NCI-H524 (cell line): ENCODE measurements around the gene JMJD8.

Experiments used
- DNase-seq, 2 experiments: peaks; one replicate each; lab custom pipeline; 2025; lab: John Stamatoyannopoulos, UW

The JMJD8 gene

GRCh38 chr16:721765-722540, 37.8 kb upstream of the JMJD8 start:
- no peak for DNase-seq

GRCh38 chr16:720990-721764, 37.0 kb upstream of the JMJD8 start, which contains the start of gene ANTKMT:
Gene ANTKMT, plus strand, starts transcription at chr16:721146. Its CDS starts 129 bp downstream, at chr16:721275.
- DNase-seq = peak; percentile 53 to 86

GRCh38 chr16:720447-720989, 36.4 kb upstream of the JMJD8 start:
- peak; percentile 85 to 93 for DNase-seq

- DNase-seq = peak in 1 of 2 experiments; percentile 58
Observed at GRCh38 chr16:719815-720446, 35.8 kb upstream of the JMJD8 start.

- no peak for DNase-seq
Observed at GRCh38 chr16:718922-719321, 34.8 kb upstream of the JMJD8 start.

GRCh38 chr16:718389-718788, 34.3 kb upstream of the JMJD8 start:
- no peak for DNase-seq

- no peak for DNase-seq
Observed at GRCh38 chr16:717450-718245, 33.5 kb upstream of the JMJD8 start.

- DNase-seq = no peak
Observed at GRCh38 chr16:716768-717325, 32.7 kb upstream of the JMJD8 start.

GRCh38 chr16:716200-716568, 32.0 kb upstream of the JMJD8 start:
- no peak for DNase-seq

GRCh38 chr16:715477-716199, 31.5 kb upstream of the JMJD8 start:
- peak in 1 of 2 experiments; percentile 48 for DNase-seq

- DNase-seq = peak; percentile 75 to 80
Observed at GRCh38 chr16:714558-715476, 30.7 kb upstream of the JMJD8 start, which contains the start of gene METRN. Gene METRN, plus strand, starts transcription at chr16:715118. Its CDS starts 172 bp downstream, at chr16:715290.

- no peak for DNase-seq
Observed at GRCh38 chr16:714079-714478, 29.9 kb upstream of the JMJD8 start.

GRCh38 chr16:712740-713250, 28.7 kb upstream of the JMJD8 start:
- DNase-seq = peak in 1 of 2 experiments; percentile 58

- peak in 1 of 2 experiments; percentile 68 for DNase-seq
Observed at GRCh38 chr16:711548-712320, 27.6 kb upstream of the JMJD8 start.

GRCh38 chr16:711084-711483, 26.9 kb upstream of the JMJD8 start:
- DNase-seq = no peak

GRCh38 chr16:710500-711075, 26.5 kb upstream of the JMJD8 start:
- DNase-seq = peak in 1 of 2 experiments; percentile 73

- peak; percentile 86 to 96 for DNase-seq
Observed at GRCh38 chr16:709566-710499, 25.7 kb upstream of the JMJD8 start.
